ENCODE measurements around the gene PDK1.

The PDK1 gene

DNA sequence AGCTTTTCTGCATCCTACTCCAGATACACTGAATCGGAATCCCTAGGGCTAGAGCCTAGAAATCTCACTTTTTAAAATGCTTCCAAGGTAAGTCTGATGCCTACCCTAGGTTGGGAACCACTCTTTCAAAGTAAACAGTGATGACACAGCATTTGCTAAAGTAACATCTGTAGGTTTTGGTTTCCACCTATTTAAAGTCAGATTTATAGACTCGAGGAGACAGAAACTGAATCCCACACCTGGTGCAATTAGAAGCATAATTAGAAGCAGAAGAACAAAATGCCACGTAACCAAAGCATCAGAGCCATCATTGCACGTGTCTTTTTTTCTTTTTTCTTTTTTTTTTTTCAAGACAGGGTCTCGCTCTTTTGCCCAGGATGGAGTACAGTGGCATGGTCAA, 40.9 kb downstream of the PDK1 start:
- no peak for DNase-seq (ENCODE audit: low read depth in 2 of 2)

DNA sequence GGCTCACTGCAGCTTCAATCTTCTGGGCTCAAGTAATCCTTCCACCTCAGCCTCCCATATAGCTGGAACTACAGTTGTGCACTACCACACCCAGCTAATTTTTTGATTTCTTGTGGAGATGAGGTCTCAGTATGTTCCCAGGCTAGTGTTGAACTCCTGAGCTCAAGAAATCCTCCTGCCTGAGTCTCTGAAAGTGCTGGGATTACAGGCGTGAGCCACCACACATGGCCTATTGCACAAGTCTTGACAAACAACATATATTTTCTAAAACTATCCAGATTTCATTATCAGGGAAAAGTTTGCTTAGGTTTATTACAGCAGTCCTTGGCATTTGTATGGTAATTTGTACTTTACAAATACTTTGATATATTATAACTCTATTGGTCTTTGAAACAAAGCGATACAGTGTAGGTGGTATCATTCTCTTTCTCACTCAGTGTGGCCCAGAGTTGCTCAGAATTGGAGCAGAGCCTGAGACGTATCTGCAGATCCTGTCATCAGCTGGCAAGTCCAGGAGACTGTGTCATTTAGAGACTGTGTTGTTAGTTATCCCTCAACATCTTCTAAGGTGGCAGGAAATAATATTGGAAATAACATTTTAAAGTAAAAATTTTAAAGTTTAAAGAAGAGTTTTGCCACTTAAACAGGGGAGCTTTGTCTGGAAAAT, 41.4 kb downstream of the PDK1 start:
- DNase-seq (ENCODE audit: low read depth in 2 of 2): no peak

DNA sequence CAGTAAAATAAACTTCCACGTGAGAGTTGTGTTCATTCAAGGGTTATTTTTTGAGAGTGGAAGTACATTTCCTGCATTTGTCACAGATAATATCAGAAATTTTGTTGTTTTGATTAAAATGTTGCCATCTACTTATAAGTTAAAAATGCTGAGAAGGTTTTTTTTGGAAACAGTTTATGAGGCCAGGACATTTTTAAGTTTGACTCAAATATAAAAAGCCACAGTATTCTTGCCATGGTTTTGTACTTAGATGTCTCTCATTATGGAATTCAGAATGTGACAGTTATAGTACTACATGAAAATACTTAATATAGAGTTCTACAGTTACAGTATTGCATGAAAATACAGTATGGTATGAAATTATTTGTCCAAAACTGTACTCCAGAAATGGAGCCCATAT, 44.1 kb downstream of the PDK1 start:
- no peak for DNase-seq (ENCODE audit: low read depth in 2 of 2)

DNA sequence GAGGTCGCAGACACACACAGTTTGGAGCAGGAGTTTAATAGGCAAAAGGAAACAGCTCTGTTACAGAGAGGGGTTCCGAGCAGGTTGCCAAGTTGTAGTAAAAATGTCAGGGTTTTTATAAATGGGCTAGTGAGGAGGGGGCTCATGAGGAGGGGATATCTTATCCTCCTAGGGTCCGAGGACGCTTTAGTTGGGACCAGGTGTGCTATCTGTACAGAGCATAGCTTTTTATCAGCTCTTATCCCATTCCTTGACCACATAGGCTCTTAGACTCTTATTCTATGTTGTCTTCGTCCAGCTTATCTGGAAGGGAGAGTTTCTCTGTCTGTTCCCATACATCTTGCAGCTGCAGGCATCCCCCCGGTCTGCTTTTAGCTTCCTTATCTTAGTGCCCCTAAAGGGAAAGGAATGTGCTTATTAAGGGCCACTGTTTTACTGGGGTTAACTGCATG, 44.7 kb downstream of the PDK1 start:
- no peak for DNase-seq (ENCODE audit: low read depth in 2 of 2)

DNA sequence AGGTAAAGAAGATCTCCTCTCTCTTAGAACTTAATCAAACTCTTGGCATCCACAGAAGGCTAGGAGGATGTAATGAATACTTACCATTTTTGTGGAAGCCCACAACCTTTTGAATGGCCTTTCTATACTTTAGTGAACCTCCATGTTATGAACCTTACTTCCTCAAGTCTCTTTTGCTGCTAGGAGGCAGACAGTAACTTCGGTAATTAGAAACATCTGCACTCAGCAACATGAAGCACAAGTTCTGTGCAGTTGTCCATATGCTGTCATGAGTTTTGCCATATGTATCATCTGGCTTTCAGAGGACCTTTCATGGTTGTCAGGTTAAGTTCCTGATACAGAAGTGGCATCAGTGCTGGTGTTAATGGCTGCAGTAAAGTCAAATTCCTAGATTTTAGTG, 50.4 kb downstream of the PDK1 start:
- DNase-seq (ENCODE audit: low read depth in 2 of 2): no peak

DNA sequence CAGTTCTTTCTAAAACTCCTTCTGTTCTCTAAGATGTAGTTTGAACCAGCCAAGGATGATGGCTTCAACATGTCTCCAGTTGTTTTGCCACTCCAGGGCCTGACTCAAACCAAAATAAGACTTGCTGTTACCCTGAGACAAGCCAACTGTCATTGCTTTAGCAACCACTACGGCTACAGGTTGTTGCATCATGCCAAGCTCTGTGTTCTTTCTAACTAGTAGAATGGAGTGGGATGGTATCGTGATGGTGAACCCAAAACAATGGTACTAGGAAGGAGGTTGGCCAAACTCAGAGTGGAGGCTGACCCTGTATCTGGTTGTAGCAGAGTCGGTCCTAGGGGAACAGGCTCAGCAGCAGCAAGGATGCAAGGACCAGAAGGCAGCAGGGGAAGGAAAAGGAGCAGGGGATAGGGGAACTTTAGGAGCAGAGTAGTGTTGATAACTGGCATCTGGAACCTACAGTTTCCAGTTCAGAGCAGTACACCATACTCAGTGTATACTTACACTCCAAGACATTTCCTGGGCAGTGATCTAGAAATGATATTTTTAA, 51.6 kb downstream of the PDK1 start:
- DNase-seq (ENCODE audit: low read depth in 2 of 2): no peak

DNA sequence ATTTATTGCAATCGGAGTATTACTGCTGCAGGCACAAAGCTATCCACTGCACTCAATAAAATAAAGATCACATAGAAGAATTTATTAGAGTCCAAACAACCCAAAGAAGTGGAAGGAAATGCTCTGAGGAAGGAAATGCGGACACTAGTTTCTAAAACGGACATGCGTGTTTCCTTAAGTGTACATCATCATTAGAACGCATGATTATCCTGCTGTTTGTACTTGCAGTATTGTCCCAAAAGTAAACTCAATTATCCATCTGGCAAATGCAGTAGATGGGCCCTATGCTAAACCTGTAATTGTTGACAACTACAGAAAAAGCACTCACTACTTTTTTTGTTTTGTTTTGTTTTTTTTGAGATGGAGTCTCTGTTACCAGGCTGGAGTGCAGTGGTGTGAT, 53.6 kb downstream of the PDK1 start:
- DNase-seq (ENCODE audit: low read depth in 2 of 2): no peak

DNA sequence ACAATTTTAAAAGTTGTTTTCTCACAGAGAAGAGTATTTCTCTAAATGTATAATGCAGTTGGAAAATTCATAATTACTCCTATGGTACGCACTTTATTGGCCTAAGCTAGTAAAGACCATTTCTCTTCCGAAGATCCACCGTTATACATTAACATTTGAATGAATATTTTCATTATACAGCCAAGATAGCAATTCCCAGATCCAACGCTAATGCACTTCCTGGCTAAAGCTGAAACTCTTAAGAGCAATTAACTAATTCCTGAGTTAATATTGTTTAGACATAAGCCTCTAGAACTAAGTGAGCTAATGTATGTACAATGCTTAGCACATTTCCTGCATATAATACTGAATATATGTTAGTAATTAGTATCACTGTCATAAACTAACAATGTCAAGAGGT, 56.2 kb downstream of the PDK1 start:
- DNase-seq (ENCODE audit: low read depth in 2 of 2): no peak

DNA sequence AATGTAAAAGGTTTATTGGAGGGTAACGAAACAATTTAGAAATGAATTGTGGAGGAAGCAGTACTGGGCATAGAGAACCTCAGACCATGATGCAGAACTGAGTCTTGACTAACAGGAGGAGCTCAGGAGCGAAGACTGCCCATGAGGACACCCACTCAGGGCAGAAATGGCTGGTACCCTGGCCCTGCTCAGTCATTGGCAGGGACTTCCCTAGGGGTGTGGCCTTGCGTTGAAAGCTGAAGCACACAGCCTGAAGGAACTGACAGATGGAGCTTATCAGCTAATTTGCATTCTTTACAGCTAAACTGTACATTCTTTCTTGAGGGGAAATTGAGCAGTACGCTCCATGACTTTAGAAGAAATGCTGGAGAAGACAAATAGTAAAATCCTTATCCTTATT, 57.1 kb downstream of the PDK1 start:
- no peak for DNase-seq (ENCODE audit: low read depth in 2 of 2)

DNA sequence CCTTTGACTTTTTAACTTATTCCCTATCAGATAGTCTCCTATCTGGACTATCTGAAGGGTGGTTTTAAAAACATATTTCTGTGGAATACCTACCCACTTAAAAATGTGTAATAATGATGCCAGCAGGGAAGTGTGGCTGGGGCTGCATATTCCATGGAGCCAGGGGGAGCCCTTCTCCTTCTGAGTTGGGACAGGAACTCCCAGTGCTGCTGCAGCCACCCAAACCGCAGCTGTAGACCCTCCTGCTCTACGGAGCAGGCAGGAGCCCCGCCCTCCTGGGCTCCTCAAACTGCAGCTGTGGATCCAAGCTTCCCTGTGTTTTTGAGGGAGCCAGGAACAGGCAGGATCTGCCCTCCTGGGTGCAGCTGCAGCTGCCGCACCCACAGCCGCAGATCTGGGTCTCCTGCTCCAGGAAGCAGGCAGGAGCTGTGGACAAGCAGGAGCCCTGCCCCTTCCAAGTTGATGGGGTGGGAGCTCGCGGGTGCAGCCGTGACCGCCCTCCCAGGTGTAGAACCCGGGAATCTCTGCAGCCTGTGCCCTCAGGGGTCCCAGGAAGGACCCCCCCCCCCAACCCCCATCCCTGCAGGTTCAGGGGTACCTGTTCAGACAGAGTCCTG, 57.8 kb downstream of the PDK1 start:
- DNase-seq (ENCODE audit: low read depth in 2 of 2): no peak

DNA sequence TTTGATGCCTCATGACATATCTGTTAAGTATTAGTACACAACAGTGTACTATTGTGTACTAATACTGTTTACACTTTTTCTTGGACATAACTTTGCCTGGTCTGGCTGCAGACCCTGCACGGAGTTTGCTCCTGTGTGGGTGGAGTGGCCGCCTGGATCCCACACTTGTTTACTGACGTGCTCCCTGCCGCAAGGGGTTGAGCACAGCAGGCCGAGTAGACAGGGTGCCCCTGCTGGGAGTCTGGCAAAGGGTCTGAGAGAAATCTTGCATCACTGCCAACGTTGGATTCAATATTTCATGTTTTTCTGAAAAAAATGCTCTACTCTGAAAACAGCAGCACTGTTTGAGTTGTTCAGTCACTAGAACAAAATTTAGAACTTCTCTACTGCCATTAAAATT, 59.0 kb downstream of the PDK1 start:
- DNase-seq (ENCODE audit: low read depth in 2 of 2): no peak

DNA sequence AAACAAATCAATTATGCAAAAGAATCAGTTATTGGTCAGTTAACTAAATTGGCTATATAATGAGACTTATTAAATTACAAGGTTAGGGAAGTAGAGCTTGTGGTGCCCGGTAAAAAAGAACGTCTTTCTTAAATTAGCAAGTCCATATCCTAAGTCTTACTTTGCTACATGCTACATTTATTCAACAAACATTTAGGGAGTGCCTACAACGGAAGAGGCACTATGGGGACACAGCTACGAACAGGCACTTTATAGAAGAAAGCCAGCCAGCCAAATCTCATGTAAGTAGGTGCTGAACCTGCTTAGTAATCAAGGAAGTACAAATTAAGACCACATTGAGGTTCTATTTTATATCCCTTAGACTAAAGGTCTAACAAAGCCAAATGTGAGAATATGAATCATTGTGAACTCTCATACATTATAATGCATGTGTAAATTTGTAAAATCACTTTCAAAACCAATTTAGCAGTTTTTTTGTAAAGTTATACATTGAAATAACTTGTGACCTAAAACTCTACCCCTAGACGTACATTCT, 59.9 kb downstream of the PDK1 start:
- DNase-seq (ENCODE audit: low read depth in 2 of 2): no peak

DNA sequence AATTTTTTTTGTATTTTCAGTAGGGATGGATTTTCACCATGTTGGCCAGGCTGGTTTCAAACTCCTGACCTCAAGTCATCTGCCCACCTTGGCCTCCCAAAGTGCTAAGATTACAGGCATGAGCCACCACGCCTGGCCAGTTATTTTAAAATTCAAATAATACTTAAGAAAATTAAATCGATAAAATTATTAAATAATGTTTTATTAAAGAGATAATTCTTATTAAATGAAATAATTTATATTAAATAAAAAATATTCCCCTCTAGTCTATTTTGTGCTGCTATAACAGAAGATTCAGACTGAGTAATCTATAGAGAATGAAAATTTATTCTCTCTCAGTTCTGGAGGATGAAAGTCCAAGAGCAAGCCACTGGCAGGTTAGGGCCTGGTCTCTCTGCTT, 61.2 kb downstream of the PDK1 start:
- DNase-seq (ENCODE audit: low read depth in 2 of 2): no peak

DNA sequence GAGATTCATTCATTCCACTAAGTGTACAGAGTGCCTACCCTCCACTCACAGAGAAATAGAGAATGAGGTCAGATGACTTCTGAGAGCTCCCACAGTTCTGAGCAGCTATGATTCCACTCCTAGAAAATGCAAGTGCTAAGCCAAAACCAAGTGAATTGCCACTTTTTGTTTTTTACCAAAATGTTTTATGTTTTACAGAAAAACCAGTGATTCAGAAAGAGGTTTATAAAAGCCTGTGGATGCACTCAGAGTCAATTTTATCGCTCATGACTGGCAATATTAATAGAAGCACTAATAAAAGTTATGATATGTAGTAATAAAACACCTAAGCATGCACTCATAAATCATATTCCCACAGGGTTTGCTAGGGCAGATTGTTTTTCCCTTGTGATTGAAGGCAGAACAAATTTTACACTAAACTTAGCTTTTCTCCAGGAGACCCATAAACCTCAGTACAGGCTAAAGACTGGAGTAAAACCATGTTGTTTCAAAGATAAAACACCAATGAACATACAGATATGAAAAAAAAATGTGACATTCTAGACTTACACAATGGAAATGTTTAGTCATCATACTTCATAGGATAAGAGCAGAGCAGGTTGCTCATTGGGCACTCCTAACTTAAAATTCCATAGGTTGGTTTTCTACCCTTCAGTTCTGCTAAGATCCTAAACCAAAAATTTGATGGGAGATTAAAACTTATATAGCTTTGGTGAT, 67.5 kb downstream of the PDK1 start:
- no peak for DNase-seq (ENCODE audit: low read depth in 2 of 2)

DNA sequence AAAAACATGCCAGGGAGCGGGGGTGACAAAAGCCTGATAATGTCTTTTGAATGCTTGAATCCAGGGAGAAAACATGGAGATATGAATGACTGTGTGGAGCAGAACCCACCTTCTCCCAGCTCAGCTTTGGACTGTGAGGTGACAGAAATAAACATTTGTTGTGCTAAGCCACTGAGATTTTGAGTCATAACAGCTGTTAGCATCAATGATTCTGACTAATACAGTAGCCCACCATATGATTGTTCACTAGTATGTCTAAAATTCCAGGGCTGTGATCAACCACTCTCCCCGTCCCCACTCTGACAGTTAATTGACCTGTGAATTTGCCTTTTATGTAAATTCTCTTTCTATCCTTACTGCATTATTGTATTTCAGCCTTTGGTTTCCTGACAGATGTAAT, 69.1 kb downstream of the PDK1 start:
- no peak for DNase-seq (ENCODE audit: low read depth in 2 of 2)

DNA sequence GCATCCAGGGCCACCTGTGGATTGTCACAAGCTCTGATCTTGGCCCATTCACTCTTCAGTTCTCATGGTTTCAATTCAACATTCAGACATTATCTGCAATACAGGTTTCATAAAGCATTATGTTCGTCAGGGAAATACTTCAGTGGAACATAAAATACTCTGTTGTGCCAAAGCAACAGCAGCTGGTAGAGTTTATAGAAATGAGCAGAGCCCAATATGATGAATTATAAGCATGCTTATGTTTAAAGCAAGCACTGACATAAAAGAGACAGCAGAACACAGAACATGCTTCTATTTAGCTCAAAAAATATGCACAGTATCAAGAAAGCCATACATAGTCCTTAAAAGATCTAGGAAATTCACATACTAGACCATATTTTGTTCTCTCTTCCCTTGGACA, 71.3 kb downstream of the PDK1 start:
- DNase-seq (ENCODE audit: low read depth in 2 of 2): no peak

DNA sequence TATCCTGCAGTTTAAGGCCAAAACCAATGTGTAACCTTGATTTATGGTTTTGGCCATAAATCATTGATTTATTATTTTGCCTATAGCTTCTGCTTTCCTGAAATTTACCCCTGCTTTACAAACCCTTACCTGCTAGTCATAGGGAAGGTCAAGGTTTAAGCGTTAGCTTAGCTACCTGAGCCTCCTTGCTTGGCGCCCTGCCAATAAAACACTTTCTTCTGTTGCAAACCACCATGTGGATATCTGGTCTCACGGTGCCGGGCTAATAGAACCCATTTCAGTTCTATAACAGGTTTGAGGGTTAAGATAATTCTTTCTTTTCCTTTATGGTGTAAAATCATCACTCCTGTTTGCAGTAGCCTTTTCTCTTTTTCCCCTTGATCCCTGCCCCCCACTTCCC, 72.2 kb downstream of the PDK1 start:
- DNase-seq (ENCODE audit: low read depth in 2 of 2): no peak

DNA sequence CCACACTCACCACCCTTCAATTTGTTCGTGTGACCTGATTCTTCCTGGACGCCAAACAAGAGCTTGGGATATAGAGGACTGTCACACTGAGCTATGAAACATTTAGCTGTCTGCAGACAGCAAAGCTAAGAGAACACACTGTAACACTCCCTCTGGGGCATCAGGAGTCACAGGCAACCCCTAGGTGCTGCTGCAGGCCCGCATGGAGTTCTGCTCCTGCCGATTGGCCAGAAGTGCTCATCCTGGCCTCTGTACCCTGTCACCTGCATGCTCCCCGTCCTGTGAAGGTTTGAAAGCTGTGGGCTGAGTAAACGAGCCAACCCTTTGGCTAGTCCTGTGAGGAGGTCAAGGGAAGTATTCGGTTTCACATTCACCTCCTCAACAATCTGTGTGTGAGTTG, 73.7 kb downstream of the PDK1 start:
- DNase-seq (ENCODE audit: low read depth in 2 of 2): no peak

DNA sequence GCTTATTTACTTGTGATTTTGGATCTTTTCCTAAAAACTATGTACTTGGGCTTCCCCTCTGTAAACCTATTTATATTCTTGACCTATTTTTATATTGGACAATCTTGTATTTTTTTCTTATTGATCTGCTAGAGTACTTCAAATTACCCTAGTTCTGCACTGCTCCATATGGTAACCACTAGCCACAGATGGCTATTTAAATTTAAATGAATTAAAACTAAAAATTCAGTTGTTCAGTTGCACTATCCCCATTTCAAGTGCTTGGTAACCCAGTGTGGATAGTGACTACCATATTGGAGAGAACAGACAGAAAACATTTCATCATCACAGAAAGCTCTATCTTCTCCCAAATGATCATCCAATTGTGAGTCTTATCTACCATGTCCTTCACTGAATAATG, 74.3 kb downstream of the PDK1 start:
- DNase-seq (ENCODE audit: low read depth in 2 of 2): no peak

DNA sequence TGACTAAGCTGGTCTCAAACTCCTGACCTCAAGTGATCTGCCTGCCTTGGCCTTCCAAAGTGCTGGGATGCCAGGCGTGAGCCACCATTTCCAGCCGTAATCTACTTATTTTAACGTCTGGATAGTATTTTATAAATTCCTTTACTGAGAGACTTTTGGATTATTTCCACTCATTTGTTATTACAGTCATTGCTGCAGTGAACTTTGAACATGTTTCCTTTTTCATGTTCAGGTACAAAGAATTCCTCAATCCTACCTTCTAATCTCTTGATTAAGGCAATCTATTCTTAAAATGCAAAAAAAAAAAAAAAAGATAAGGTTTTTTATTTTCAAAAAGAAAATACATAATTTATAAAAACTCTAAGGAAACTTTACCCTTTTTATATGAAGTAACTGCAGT, 78.6 kb downstream of the PDK1 start:
- DNase-seq (ENCODE audit: low read depth in 2 of 2): no peak

DNA sequence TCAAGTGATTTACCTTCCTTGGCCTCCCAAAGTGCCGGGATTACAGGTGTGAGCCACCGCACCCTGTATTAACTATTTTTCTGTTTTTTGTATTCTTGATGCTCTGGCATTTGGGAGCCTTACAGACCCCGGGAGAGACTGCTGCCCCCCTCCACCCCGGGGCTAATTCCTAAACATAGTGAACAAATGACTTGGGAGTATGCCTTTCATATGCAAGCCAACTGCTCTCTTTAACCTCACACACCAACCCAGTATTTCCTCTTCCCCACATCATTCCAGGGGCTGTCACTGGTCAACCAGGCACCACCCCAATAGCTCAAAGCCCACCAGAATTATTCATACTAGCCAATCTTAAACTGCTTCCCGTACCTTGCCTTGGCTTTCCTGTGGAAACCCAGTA, 79.7 kb downstream of the PDK1 start:
- no peak for DNase-seq (ENCODE audit: low read depth in 2 of 2)

DNA sequence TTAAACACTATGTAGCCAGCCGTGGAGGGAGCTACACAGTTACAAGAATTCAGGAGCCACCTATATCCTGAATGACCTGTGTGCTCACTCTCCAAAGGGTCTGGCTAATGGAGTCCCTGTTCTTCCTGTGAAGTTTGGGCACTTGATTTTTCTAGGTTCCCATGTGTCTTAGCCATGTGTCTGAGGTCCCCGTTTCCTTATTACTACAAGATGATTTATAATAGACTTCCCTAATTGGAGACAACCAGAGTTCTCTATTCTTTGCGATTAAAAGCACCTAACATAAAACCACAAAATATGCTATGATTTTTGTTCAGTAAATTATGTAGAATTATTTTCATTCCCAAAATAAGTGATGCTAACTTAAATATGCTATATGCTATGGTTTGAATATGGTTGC, 83.4 kb downstream of the PDK1 start:
- no peak for DNase-seq (ENCODE audit: low read depth in 2 of 2)

DNA sequence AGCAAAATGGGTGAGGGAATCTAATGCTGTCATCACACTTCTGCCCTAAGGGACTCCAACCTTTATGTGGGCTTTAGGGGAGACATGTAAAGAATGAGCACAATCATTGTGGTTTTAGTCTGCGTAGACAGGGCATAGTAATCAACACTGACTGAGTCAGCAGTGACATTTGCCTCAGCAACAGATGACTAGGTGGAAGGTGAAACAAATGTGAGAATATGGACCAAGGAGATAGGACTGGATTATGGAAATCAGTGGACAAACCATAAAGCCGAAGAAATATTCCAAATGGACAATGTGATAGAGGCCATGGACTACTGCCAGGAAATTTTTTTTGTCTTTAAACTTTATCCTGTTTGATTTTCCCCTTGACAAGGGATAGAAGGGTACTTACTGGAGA, 83.9 kb downstream of the PDK1 start:
- DNase-seq (ENCODE audit: low read depth in 2 of 2): no peak
